ENCODE measurements around the gene LRIG3. TPM values are rescaled to one million over a fixed set of nuclear protein-coding genes. Genes with fewer than 3 reads are reported as not detected.

Gene LRIG3
- total RNA-seq, 1 donor from 2014 or later = 249 TPM

DNA sequence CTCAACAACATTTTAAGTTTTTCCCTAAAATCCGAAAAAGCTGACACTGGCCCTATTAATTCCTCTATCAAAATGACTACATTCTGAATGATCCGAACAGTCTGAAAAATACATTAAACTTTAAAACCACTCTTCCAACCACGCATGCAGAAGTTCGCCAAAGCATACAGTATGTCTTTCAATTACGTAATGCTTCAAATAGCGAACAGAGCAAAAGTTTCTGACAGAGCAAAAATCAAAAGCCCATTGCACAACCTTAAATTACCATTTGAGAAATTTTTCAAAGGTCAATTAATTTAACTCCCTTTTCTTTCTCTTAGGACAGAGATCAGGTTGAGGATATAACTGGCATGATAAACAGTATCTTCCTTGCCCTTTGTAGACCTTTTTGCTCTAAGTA is 33.2 kb downstream of the LRIG3 start:
- H3K27ac Mint-ChIP-seq (ENCODE audit: unreplicated experiment) = peak overlapping the region; percentile 59
- DNase-seq (ENCODE audit: extremely low spot score, unreplicated experiment) = no peak
- peaks cover 69% of the 10 kb centered on the region for H3K4me1 Mint-ChIP-seq (ENCODE audit: unreplicated experiment)
- TF ChIP-seq, protein P1, sequence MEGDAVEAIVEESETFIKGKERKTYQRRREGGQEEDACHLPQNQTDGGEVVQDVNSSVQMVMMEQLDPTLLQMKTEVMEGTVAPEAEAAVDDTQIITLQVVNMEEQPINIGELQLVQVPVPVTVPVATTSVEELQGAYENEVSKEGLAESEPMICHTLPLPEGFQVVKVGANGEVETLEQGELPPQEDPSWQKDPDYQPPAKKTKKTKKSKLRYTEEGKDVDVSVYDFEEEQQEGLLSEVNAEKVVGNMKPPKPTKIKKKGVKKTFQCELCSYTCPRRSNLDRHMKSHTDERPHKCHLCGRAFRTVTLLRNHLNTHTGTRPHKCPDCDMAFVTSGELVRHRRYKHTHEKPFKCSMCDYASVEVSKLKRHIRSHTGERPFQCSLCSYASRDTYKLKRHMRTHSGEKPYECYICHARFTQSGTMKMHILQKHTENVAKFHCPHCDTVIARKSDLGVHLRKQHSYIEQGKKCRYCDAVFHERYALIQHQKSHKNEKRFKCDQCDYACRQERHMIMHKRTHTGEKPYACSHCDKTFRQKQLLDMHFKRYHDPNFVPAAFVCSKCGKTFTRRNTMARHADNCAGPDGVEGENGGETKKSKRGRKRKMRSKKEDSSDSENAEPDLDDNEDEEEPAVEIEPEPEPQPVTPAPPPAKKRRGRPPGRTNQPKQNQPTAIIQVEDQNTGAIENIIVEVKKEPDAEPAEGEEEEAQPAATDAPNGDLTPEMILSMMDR (IDR thresholded peaks at IDR 0.05) = no peak
- H3K27me3 Mint-ChIP-seq (ENCODE audit: unreplicated experiment) = no peaks in the 10 kb centered on the region
- peaks cover 77% of the 10 kb centered on the region for H3K36me3 Mint-ChIP-seq (ENCODE audit: unreplicated experiment)
- no peaks in the 10 kb centered on the region for H3K9me3 Mint-ChIP-seq (ENCODE audit: unreplicated experiment)
- H3K4me3 Mint-ChIP-seq (ENCODE audit: unreplicated experiment) = no peak overlapping the region

DNA sequence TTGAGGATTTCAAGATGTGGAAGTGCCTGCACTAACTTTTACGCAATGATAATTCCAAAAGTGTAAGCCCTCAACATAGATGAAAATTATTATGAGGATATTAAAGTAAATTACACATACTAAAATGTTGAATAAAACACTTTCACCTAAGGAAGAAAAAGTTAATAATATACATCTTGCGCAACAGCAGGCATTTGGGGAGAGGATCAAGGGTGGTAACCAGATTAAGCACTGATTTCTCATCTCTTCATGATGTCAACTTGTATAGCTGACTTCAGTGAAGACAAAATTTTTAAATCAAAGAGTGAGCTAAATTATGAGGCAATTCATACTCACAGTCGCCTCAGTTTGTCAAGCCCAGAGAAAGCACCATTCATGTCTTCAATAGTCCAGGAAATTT is 33.8 kb downstream of the LRIG3 start:
- no peak overlapping the region for H3K4me3 Mint-ChIP-seq (ENCODE audit: unreplicated experiment)
- DNase-seq (ENCODE audit: extremely low spot score, unreplicated experiment) = no peak
- H3K27ac Mint-ChIP-seq (ENCODE audit: unreplicated experiment) = peak overlapping the region; percentile 59
- peaks cover 80% of the 10 kb centered on the region for H3K36me3 Mint-ChIP-seq (ENCODE audit: unreplicated experiment)
- TF ChIP-seq, protein P1 (IDR thresholded peaks at IDR 0.05) = no peak
- no peaks in the 10 kb centered on the region for H3K27me3 Mint-ChIP-seq (ENCODE audit: unreplicated experiment)
- peaks cover 70% of the 10 kb centered on the region for H3K4me1 Mint-ChIP-seq (ENCODE audit: unreplicated experiment)
- no peaks in the 10 kb centered on the region for H3K9me3 Mint-ChIP-seq (ENCODE audit: unreplicated experiment)

DNA sequence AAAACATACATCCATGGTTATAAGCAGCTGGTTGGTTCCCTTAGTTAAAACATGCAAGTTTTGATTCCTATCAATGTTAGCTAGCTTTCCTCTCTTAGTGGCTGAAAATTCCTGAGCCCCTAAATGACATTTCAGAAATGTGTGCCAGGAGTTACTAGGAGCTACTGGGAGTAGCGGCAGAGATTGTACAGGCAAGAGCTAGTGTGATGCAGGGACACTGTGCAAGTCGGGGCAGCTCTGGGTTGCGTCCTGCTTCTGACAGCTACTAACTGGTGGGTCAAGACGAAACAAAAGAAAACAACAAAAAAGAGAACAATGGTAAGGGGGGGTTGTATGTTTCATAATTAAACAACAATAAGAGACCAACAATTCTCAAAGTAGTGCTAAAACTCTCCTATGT is 35.4 kb downstream of the LRIG3 start:
- Mint-ChIP-seq H3K4me3 (ENCODE audit: unreplicated experiment) (no peak overlapping the region), H3K27ac (ENCODE audit: unreplicated experiment) (peak overlapping the region; percentile 75), H3K27me3 (ENCODE audit: unreplicated experiment) (no peaks in the 10 kb centered on the region), H3K4me1 (ENCODE audit: unreplicated experiment) (peaks cover 69% of the 10 kb centered on the region), H3K36me3 (ENCODE audit: unreplicated experiment) (peaks cover 91% of the 10 kb centered on the region), H3K9me3 (ENCODE audit: unreplicated experiment) (no peaks in the 10 kb centered on the region)
- TF ChIP-seq, protein P1 (IDR thresholded peaks at IDR 0.05) = no peak
- DNase-seq (ENCODE audit: extremely low spot score, unreplicated experiment) = no peak

DNA sequence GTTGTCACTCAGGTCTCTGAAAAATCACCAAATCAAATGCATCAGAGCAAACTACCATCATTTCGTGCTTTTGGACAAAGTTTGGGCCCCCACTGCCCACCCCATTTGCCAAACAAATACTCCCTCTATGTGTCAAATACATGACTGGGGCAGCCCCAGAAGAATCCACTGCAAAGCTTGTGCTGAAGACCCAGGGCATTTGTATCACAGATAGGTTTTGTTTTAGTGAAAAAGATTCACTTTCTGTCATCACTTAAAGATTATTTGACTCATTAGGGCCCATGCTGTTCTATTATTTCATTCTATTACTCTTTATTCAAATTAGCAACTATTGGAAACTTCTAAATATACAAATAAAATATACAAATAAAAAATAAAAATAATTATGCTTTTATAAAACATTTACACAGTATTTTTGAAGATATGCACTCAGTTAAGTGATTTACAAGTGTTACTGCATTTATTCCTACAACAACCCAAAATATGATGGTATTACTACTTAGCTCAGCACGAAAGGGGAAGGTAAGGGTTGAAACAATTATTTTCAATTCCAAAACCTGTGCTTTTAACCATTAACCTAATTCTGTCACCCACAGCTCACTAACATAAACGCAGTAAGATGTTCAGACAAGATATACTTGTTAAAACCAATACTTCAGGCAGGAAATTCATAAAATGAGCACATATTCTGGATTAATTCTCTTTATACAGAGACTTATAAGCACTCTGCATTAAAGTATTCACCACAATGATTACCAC is 36.5 kb downstream of the LRIG3 start:
- Mint-ChIP-seq H3K27me3 (ENCODE audit: unreplicated experiment) (no peaks in the 10 kb centered on the region), H3K4me1 (ENCODE audit: unreplicated experiment) (peaks cover 66% of the 10 kb centered on the region), H3K27ac (ENCODE audit: unreplicated experiment) (peak overlapping the region; percentile 74), H3K36me3 (ENCODE audit: unreplicated experiment) (peaks cover 91% of the 10 kb centered on the region), H3K4me3 (ENCODE audit: unreplicated experiment) (no peak overlapping the region), H3K9me3 (ENCODE audit: unreplicated experiment) (no peaks in the 10 kb centered on the region)
- DNase-seq (ENCODE audit: extremely low spot score, unreplicated experiment) = no peak
- TF ChIP-seq, protein P1 (IDR thresholded peaks at IDR 0.05) = no peak

DNA sequence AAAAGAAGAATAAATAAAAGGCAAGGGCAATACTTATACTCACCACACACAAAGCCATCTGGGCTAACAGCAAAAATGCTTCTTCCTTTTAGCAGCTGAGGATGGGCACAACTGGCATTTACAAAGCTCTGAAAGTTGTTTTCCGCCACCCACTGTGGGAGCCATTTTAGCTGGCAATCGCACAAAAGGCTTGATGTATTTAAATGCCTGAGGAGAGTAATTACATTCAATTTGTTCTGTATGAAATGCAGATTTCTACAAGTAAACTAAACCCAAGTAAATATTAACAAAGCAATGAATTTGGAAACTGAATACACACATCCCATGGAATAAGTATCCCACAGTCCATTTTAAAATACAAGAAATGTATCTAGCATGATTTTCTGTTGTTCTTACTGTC is 37.5 kb downstream of the LRIG3 start:
- Mint-ChIP-seq H3K27ac (ENCODE audit: unreplicated experiment) (peak overlapping the region; percentile 78), H3K4me3 (ENCODE audit: unreplicated experiment) (no peak overlapping the region), H3K27me3 (ENCODE audit: unreplicated experiment) (no peaks in the 10 kb centered on the region), H3K36me3 (ENCODE audit: unreplicated experiment) (peaks cover 92% of the 10 kb centered on the region), H3K9me3 (ENCODE audit: unreplicated experiment) (no peaks in the 10 kb centered on the region), H3K4me1 (ENCODE audit: unreplicated experiment) (peaks cover 69% of the 10 kb centered on the region)
- DNase-seq (ENCODE audit: extremely low spot score, unreplicated experiment) = no peak
- TF ChIP-seq, protein P1 (IDR thresholded peaks at IDR 0.05) = no peak
